Motor neuron (in vitro differentiated cells): ENCODE measurements around the gene CAB39. TPM values are rescaled to one million over a fixed set of nuclear protein-coding genes. Genes with fewer than 3 reads are reported as not detected.

Experiments
- ATAC-seq, 8 experiments: fragments of 200-7000 bp; cut with Tn5 transposase; replicated peaks in 6 of 8; 2 replicates each; pipeline ENCODE4 v1.8.0; 2021; ENCODE audit warnings: mild to moderate bottlenecking in 8 of 8, moderate library complexity in 8 of 8
- H3K27ac ChIP-seq, 2 donors: fragments of 250-450 bp; sonication (Bioruptor Pico); 2 replicates each; pipeline ENCODE4 v1.9.0; 2021; ENCODE audit warnings: antibody characterized with exemption in 2 of 2, mild to moderate bottlenecking in 2 of 2, moderate library complexity in 1 of 2
- H3K4me1 ChIP-seq, 2 donors: fragments of 250-450 bp; sonication (Bioruptor Pico); replicated peaks in 1 of 2; 2 replicates each; pipeline ENCODE4 v1.6.1; 2021; ENCODE audit warnings: antibody characterized with exemption in 2 of 2, mild to moderate bottlenecking in 2 of 2, moderate library complexity in 1 of 2
- H3K4me3 ChIP-seq, 5 donors: fragments of 250-450 bp; sonication (Bioruptor Pico); 2 replicates each; pipeline ENCODE4 v1.9.0; 2021; ENCODE audit warnings: antibody characterized with exemption in 5 of 5, mild to moderate bottlenecking in 5 of 5, moderate library complexity in 4 of 5
- WGBS, 10 experiments: fragments of 450-650 bp; shearing (Covaris generic); methylation state at CpG; one replicate each; pipeline ENCODE4 v1.0.0; 2022; 5-methylcytosine and 5-hydroxymethylcytosine counted together
- in situ Hi-C, 9 experiments: fragments of 400-800 bp; cut with MboI; loops; one replicate each; pipeline ENCODE4 v1.15.0; 2021; ENCODE audit warnings: low sequenced_read_pairs in 9 of 9, low pct_unique_long_range_greater_than_20kb in 2 of 9; ENCODE audit not compliant: unreplicated experiment in 9 of 9
- total RNA-seq, 8 experiments: library from RNA; unstranded; fragments of 300-600 nt; gene quantifications; 2 replicates each; pipeline versions ENCODE4 v1.2.3 to v1.2.4, GENCODE V29; 2022

CAB39 gene
- total RNA-seq, 8 experiments from 2014 or later, result 33.2 to 75.1 (median 40.4) TPM

DNA sequence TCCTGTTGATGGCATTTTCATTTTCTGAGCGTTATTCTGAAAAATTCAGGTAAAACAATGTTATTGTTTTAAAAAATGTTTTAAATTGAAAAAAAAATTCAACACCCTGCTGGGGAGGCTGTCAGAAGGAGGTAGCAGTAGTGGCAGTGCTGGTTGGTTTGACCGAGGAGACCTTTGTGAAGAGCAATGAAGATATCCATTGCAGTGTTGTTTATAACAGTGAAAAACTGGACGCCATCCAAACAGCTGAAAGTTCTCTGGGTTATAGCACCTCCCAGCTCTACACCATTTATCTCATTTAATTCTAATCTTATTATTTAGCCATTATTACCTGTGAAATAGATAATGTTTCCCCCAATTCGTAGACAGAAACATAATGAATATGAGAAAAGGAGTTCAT is 139.5 kb downstream of the CAB39 start:
- H3K4me3 ChIP-seq, result no peak overlapping the region
- WGBS, 10 experiments, result 37 to 100% (median 85%) methylated on average over 2 to 4 of the region's 4 CpGs
- in situ Hi-C loops, result no loop called here
- ATAC-seq, result no peak
- peaks cover 0 to 2% of the 10 kb centered on the region in 2 donors for H3K4me1 ChIP-seq
- H3K27ac ChIP-seq, result no peak overlapping the region

DNA sequence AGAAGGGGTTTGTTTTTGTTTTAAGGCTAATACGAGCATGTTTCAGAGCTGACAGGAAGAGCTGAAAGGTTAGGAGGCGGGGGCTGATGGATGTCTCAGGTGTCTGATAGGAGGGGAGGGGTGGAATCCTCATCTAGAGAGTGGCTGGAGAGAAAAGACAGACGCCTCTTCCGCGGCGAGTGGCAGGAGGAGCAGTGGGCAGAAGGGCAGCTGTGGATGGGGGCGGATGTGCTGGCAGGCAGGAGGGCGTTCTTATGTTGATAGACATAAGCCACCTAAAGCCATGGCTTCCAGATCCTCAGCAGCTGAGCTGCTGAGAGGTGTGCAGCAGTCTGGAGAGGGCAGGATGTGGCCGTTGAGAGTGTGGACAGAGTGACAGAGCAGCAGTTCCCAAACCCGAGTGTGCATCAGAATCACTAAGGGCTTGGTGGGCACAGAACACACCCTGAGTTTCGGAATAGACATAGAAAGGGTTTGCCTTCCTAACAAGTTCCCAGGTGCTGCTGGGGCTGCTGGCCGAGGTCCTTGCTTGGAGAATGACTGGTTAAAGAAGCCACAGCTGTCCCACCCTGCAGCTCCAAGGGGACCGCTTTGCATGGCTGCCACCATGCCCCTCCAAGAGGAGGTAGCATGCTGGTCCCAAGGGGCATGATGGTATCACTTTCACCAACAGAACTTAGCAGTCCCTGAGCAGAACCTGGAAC is 149.1 kb downstream of the CAB39 start:
- in situ Hi-C loops, result no loop called here
- no peak for ATAC-seq
- no peak overlapping the region for H3K4me3 ChIP-seq
- H3K27ac ChIP-seq, result no peak overlapping the region
- peaks cover 6% of the 10 kb centered on the region in 2 donors for H3K4me1 ChIP-seq
- 0 to 67% (median 34%) methylated on average over 1 to 6 of the region's 13 CpGs; no CpG with 5 or more reads in 2 of the 10 experiments for WGBS, 10 experiments

DNA sequence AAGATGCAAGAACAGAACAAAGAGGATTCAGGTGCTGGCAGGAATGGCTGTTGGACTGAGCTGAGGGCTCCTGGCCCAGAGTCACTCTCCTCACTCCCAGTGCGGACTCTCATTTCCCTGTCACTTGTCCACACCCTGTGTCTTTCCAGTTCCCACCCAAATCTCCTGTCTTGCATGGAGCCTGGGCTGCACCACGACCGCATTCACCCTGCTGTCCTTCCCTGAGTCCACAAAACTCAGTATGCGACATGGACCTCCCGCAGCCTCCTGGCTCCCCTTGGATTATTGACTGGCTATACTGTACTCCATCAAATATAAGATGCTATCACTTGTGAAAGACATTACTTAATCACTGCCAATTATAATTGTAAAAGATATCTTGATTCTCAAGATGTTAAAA is 149.7 kb downstream of the CAB39 start:
- Histone ChIP-seq H3K27ac (no peak overlapping the region), H3K4me1 (peaks cover 11 to 12% of the 10 kb centered on the region in 2 donors), H3K4me3 (no peak overlapping the region)
- 47 to 100% (median 74%) methylated on average over 3 to 5 of the region's 5 CpGs; no CpG with 5 or more reads in 2 of the 10 experiments for WGBS, 10 experiments
- in situ Hi-C loops, result no loop called here
- no peak for ATAC-seq

DNA sequence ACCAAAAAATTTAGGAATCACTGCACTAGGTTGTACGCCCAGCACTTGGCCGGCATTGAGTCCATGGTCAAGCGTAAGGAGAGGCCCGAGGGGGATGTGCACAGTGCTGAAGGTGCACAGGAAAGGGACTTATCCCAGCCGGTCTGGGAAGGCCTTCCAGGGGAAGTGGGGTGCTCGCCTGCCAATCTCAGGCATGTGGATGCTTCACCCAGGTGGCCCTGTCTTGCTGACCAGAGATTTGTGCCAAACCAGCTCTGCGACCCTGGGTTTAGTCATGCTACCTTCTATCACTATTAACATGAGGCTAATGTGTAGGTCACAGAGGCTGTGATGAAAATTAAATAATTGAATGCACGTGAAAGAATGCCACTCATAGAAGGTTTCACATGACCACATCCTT is 150.4 kb downstream of the CAB39 start:
- in situ Hi-C loops, result no loop called here
- no peak for ATAC-seq
- Histone ChIP-seq H3K27ac (no peak overlapping the region), H3K4me3 (no peak overlapping the region), H3K4me1 (peaks cover 19 to 20% of the 10 kb centered on the region in 2 donors)
- WGBS, 10 experiments, result 63 to 100% (median 92%) methylated on average over 1 to 4 of the region's 8 CpGs; no CpG with 5 or more reads in 4 of the 10 experiments

DNA sequence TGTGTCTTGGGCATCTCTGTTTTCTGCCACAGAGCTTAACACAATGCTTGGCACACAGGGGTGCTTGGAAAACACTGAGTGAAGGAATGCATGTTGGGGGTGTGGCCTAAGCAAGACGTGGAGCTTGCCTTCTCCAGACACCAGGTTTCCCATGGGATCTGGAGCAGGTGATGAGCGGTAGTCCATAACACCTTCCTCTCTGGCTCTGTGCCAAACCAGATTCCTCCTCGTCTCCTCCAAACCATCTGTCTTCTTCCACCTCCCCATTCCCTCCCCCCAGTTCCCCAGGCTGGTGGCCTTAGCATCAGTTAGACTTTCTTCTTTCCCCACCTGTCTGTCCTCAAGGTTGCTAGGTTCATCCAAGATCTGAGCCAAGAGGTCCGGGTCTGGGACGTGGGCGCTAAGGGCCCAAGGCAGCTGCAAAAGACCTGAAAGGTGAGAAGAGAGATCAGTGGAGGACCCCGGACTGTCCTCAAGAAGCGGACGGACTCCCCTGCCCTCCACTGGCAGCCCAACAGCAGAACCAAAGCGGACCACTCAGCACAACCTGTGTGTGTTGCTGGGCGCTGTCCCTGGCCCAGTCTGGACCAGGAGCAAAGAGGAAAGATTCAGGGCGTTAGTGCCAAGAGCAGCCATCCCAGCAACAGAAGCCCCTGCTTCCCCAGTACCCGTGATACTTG is 150.9 kb downstream of the CAB39 start:
- Histone ChIP-seq H3K4me3 (no peak overlapping the region), H3K27ac (no peak overlapping the region), H3K4me1 (peaks cover 24 to 25% of the 10 kb centered on the region in 2 donors)
- in situ Hi-C loops, result no loop called here
- ATAC-seq, result no peak
- WGBS, 10 experiments, result 31 to 100% (median 83%) methylated on average over 1 to 6 of the region's 13 CpGs; no CpG with 5 or more reads in 1 of the 10 experiments

DNA sequence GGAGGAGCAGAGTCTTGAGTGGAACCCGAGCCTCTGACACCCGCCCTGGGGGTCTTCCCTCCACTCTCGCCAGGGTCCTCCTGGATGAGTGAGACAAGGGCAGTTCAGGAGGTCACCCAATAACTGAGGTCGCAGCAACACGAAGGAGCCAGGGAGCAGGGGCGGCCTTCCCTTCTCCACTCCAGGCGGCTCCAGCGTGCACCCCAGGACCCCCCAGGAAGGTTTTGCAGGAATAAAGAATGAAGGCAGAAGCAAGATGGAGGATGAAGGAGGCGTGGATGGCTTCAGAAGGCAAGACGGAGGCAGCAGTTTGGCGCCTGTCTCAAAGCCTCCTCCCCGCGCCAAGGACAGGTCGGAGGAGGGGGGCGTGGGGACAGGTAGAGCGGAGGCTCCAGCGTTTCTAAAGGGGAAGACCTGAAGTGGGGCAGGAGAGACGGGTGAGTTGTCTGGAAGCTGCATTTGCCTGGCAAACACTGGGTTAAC is 151.5 kb downstream of the CAB39 start:
- in situ Hi-C loops, result no loop called here
- H3K4me3 ChIP-seq, result peak overlapping the region; percentile 47 to 77 (median 68)
- no peak for ATAC-seq
- 11 to 86% (median 60%) methylated on average over 2 to 13 of the region's 18 CpGs; no CpG with 5 or more reads in 6 of the 10 experiments for WGBS, 10 experiments
- no peak overlapping the region for H3K27ac ChIP-seq
- peaks cover 30 to 31% of the 10 kb centered on the region in 2 donors for H3K4me1 ChIP-seq

DNA sequence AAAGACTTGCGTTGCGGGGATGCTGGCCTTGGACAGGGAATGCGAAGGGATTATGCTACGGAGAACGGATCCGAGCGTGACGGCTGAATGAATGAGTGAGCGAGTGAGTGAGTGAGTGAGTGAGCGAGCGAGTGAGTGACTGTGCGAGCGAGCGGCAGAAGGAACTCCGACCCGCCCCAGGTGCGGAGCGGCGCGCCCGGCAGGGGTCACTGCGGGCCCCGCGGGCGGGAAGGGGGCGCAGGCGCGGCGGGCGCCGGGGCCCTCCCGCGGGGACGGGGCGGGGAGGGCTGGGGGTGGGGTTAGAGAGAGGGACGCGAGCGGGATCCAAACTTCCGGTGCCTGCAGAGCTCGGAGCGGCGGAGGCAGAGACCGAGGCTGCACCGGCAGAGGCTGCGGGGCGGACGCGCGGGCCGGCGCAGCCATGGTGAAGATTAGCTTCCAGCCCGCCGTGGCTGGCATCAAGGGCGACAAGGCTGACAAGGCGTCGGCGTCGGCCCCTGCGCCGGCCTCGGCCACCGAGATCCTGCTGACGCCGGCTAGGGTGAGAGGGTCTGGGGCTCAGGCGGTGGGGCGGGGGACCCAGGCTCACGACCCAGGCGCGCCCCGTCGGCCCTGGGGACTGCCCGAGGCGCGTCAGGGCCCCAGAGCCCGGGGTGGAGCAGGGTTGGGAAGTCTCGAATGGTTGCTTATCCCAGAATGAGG is 152.1 kb downstream of the CAB39 start, which contains the start of gene ITM2C:
TSS of gene ITM2C (plus strand) at position 338 of the 702 bp plus-strand sequence. CDS start at position 422, 84 bp downstream.
- Histone ChIP-seq H3K4me1 (peaks cover 36 to 37% of the 10 kb centered on the region in 2 donors), H3K27ac (peak within 1 kb of the TSS; percentile 24 to 65), H3K4me3 (peak within 1 kb of the TSS; percentile 47 to 77 (median 68))
- in situ Hi-C loops, result no loop called here
- WGBS, 10 experiments, result 0 to 6% (median 2%) methylated on average over 3 to 9 of the region's 76 CpGs; no CpG with 5 or more reads in 7 of the 10 experiments
- ATAC-seq, result peak; percentile 78 to 92 (median 83)

DNA sequence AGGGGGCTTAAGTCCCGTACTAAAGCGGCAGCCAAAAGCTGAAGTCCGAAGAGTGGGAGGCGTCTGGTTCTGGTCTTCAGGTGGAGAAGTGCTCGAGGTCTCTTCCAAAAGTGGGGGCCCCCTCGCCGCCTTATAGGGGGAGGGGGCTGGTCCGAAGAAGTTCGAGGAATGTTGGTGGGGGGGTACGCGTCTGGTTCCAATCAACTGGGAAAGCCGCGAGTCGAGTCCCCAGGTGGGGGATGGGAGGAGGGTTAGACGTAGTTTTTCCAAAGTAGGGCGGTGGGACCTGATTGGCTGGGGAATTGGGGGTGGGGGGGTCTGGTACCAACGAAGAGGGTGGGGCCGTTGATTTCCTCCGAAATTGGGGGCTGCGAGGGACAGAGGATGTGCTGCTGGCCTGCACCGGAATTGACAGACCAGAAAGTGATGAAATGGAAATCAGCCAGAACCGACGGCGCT is 152.7 kb downstream of the CAB39 start:
- WGBS, 10 experiments, result 0% methylated on average over 1 of the region's 24 CpGs; no CpG with 5 or more reads in 9 of the 10 experiments
- in situ Hi-C loops, result no loop called here
- Histone ChIP-seq H3K4me1 (peaks cover 42 to 43% of the 10 kb centered on the region in 2 donors), H3K27ac (peak overlapping the region; percentile 24 to 65), H3K4me3 (peak overlapping the region; percentile 47 to 77 (median 68))
- ATAC-seq, result no peak

DNA sequence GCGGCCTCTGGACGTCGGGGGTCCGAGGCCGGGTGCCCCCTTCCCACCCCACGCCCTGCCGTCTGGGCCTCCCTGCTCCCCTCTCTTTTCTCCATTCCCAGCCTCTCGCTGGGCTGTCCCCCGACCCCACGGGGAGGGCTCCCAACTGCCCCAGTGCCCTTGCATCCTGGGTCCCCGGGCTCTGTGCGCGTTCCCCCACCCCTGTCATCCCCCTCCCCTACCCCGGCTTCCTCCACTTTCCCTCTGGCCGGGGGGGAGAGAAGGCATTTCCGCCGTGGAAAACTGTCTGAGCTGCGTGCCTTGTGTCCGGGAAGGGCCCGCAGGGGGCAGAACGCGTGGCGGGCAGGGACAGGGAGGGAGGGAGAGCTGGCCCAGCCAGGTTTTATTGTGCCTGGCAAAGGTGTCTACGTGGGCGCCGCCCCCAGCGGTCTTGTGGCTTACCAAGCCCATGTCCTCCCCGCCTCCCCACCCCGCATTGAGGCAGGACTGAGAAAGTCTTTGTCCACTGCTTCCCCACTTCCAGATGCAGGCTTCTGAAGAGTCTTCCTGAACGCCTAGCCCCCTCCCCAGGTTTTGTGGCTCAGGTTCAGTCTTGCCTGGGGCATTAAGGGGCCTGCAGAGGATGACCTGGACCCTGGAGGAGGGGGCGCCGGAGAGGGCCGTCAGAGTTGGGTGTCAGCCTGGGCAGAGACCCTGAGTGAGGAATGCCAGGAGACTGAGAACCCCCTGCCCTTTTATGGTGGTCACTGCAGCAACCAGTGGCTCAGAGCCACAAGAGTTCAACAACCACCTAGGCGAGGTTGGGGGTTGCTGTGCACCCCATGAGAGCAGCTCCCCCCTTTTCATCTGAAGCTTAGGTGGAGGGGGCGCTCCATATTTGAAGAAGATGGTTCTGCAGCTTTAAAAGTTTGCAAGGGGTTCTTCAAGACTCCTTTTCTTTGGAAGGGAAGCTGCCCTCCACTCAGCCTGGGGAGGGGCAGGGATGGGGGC is 153.4 kb downstream of the CAB39 start:
- Histone ChIP-seq H3K4me3 (peak overlapping the region; percentile 47 to 77 (median 68)), H3K27ac (peak overlapping the region in 1 of 2 donors; percentile 45), H3K4me1 (peaks cover 49 to 50% of the 10 kb centered on the region in 2 donors)
- in situ Hi-C loops, result no loop called here
- ATAC-seq, result peak in 5 of 8 experiments; percentile 2 to 15 (median 13)
- WGBS, 10 experiments, result 2 to 83% (median 35%) methylated on average over 1 to 7 of the region's 35 CpGs; no CpG with 5 or more reads in 6 of the 10 experiments

DNA sequence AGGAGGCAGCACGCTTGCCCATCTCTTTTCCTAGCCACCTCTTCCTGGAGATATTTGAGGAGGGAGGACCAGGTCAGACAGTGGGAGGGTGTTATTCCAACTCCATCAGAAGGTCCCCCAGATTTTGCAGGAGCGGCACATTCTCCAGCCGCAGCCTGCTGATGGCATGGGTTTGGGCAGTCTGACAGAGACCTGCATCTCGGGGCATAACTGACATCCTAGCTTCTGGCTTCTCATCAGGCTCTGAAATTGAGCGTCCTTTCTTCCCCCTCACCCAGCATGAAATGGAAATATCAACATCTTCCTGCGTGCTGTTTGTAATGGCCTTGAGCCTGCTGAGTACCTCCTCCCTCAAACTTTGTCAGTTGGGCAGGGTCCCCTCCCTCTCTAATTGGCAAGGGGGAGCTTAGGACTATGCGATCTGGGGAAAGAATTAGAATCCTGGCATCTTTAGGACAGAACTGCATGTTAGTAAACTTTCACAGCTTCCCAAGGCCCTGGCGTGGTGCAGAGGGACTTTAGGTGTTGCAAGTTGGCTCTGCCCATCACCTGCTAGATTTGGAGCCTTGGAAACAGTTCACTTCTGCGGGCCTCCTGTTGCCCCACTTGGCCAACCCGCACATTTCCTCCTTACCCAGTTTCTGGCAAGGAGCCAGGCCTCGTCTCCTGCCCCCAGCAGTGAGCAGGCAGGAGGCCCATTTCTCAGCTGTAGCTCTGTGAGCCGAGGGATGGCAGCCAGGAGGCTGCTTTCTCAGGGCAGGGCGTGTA is 154.3 kb downstream of the CAB39 start:
- 5 to 67% (median 46%) methylated on average over 3 to 10 of the region's 13 CpGs; no CpG with 5 or more reads in 4 of the 10 experiments for WGBS, 10 experiments
- no peak for ATAC-seq
- in situ Hi-C loops, result no loop called here
- no peak overlapping the region for H3K27ac ChIP-seq
- peaks cover 54% of the 10 kb centered on the region in 2 donors for H3K4me1 ChIP-seq
- H3K4me3 ChIP-seq, result peak overlapping the region in 2 of 5 donors; percentile 68 to 74
